KOPT-K1 (cell line): ENCODE data around the gene RAD18.

Experiments
- H3K27ac ChIP-seq: fragments of 200-600 bp; sonication (generic); 2 replicates; pipeline ENCODE4 v1.5.1; 2016; ENCODE audit warnings: antibody characterized with exemption, mild to moderate bottlenecking, low read depth, low read length; ENCODE audit not compliant: poor library complexity, severe bottlenecking
- H3K36me3 ChIP-seq: fragments of 200-600 bp; sonication (generic); 2 replicates; pipeline ENCODE4 v1.5.1; 2017; ENCODE audit warnings: antibody characterized with exemption, mild to moderate bottlenecking, low read length, moderate library complexity; ENCODE audit not compliant: insufficient read depth
- H3K9me3 ChIP-seq: fragments of 200-600 bp; sonication (generic); 2 replicates; pipeline ENCODE4 v1.5.1; 2017; ENCODE audit warnings: antibody characterized with exemption, low read length, mild to moderate bottlenecking; ENCODE audit not compliant: insufficient read depth, poor library complexity, severe bottlenecking

RAD18 gene

DNA sequence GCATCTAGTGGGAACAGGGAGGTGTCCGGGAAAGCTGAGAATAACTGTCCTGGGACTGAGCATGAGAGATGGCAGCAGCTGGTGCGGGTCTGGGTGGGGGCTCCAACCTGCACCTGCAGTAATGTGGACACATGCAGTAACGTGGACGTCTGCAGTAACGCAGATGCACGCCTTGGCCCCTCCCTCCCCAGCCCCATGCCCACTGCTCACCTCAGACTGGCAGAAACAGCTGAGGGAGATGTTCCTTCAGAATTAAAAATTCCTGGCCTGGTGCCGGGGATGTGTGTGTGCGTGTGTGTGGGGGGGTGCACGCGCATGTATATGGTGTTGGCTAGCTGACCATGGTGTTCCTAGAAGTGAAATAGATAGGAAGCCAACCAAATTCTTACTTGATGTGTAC, 107.2 kb downstream of the RAD18 start:
- H3K27ac ChIP-seq = no peak overlapping the region
- H3K36me3 ChIP-seq = peaks cover 31% of the 10 kb centered on the region
- no peaks in the 10 kb centered on the region for H3K9me3 ChIP-seq

- Histone ChIP-seq H3K9me3 (no peaks in the 10 kb centered on the region), H3K27ac (no peak overlapping the region), H3K36me3 (peaks cover 31% of the 10 kb centered on the region)
These were observed 108.6 kb downstream of the RAD18 start for GRCh38 chr3:8854656-8855055.

GRCh38 chr3:8853081-8853480, 110.2 kb downstream of the RAD18 start:
- Histone ChIP-seq H3K27ac (no peak overlapping the region), H3K9me3 (no peaks in the 10 kb centered on the region), H3K36me3 (peaks cover 31% of the 10 kb centered on the region)

DNA sequence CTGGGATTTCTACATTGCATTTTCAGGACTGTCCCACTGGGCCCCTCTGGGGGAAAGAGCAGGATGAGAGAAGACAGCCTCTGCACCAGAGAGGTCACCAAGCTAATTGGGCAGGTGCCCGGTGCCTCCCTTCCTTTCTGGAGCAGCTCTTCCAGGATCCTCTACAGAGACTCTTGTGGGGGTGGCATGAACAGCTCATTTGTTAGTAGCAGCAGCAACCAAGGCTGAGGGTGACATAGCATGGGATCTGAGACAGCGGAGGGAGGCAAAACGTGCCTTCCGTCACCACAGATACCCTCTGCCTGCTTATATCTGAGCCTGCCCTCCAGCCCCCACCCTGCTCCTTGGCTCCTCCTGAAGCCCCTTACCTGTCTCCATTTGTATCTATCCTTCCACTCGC, 110.8 kb downstream of the RAD18 start:
- Histone ChIP-seq H3K36me3 (peaks cover 30% of the 10 kb centered on the region), H3K9me3 (no peaks in the 10 kb centered on the region), H3K27ac (no peak overlapping the region)

- Histone ChIP-seq H3K27ac (no peak overlapping the region), H3K9me3 (no peaks in the 10 kb centered on the region), H3K36me3 (peaks cover 22% of the 10 kb centered on the region)
These were observed 111.6 kb downstream of the RAD18 start for GRCh38 chr3:8851703-8852102.

- H3K9me3 ChIP-seq = no peaks in the 10 kb centered on the region
- H3K36me3 ChIP-seq = peaks cover 3% of the 10 kb centered on the region; the same call in 1 of the 2 replicates
- no peak overlapping the region for H3K27ac ChIP-seq
These were observed 114.6 kb downstream of the RAD18 start for GRCh38 chr3:8848696-8849131.

GRCh38 chr3:8847317-8847716, 116.0 kb downstream of the RAD18 start:
- H3K36me3 ChIP-seq = peaks cover 3% of the 10 kb centered on the region; the same call in 1 of the 2 replicates

DNA sequence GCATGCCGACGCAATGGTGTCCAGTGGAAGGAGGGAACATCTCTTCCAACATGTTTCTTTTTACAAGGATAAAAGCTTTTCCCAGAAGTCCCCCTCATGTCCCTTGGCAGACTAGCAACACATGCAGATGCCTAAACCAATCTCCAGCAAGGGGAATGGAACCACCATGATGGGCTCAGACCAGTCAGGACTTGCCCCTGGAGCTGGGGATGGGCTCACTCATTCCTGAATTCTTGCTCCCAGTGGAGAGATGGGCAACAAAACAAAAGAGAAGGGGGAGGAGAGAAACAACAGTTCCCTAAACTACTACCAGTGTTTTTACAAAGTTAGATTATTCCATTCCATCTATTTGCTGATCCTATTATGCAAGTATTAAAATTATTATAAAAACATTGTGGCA, 117.1 kb downstream of the RAD18 start:
- Histone ChIP-seq H3K9me3 (no peaks in the 10 kb centered on the region), H3K27ac (no peak overlapping the region), H3K36me3 (peaks cover 3% of the 10 kb centered on the region; the same call in 1 of the 2 replicates)

More at GRCh38 chr3:8847317-8847716, 116.0 kb downstream of the RAD18 start:
- H3K9me3 ChIP-seq = no peaks in the 10 kb centered on the region
- no peak overlapping the region for H3K27ac ChIP-seq

GRCh38 chr3:8845641-8846040, 117.6 kb downstream of the RAD18 start:
- H3K9me3 ChIP-seq = no peaks in the 10 kb centered on the region
- no peak overlapping the region for H3K27ac ChIP-seq
- H3K36me3 ChIP-seq = peaks cover 3% of the 10 kb centered on the region; the same call in 1 of the 2 replicates

GRCh38 chr3:8843347-8843746, 119.9 kb downstream of the RAD18 start:
- Histone ChIP-seq H3K36me3 (peaks cover 16% of the 10 kb centered on the region), H3K9me3 (no peaks in the 10 kb centered on the region)

DNA sequence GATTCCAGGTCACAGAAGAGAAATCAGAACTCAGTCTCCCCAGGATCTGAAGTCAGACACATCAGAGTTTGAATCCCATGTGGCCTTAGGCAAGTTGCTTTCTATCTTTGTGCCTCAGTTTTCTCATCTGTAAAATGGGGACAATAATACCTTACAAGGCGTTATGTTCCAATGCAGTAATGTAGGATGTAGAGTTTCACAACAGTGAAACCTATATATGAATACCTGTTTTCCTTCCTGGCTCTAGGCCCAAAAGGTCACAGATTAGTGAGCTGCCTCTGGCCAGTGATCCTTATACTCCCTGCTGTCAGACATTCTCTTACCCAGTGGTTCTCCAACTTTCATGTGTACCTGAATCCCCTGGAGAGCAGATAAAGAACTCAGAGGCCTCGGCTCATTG, 121.0 kb downstream of the RAD18 start:
- no peaks in the 10 kb centered on the region for H3K9me3 ChIP-seq
- no peak overlapping the region for H3K27ac ChIP-seq
- peaks cover 17% of the 10 kb centered on the region for H3K36me3 ChIP-seq

More at GRCh38 chr3:8843347-8843746, 119.9 kb downstream of the RAD18 start:
- no peak overlapping the region for H3K27ac ChIP-seq

GRCh38 chr3:8841472-8841871, 121.8 kb downstream of the RAD18 start:
- H3K36me3 ChIP-seq = peaks cover 17% of the 10 kb centered on the region
- no peak overlapping the region for H3K27ac ChIP-seq
- no peaks in the 10 kb centered on the region for H3K9me3 ChIP-seq

GRCh38 chr3:8840556-8840955, 122.7 kb downstream of the RAD18 start:
- Histone ChIP-seq H3K9me3 (no peaks in the 10 kb centered on the region), H3K36me3 (peaks cover 14% of the 10 kb centered on the region), H3K27ac (no peak overlapping the region)

DNA sequence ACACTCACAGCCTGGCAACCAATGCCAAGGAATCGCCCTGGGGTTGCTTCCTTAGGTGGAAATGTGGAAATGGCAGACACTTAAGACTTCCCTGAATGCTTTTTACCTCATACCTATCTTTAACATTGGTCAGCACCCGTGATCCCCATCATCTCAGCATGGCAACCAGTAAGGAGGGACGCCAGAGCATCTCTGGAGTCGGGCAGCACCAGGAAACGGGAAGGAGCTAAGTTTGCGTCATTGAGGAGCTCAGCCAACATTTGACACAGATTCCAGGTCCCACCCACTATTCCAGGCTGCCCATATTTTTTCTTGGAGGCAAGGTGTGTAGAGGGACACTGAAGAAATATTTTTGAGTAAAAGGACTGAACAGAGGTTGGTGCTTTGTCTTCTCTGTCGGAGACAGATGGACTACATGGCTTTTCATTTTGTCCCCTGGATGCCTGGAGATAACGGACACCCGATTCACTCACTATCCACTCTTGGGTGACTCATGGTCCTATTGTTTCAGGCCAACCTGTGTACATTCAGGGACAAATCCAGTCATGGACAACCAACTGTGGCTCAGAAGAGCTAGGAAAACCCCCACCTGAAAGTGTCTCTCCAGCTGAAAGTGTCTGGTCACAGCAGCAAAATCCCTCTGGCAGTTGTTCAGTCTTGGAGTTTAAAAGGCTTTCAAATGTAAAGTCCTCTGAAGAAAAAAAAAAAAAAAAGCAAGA, 123.5 kb downstream of the RAD18 start:
- H3K27ac ChIP-seq = no peak overlapping the region
- H3K36me3 ChIP-seq = peaks cover 14% of the 10 kb centered on the region
- H3K9me3 ChIP-seq = no peaks in the 10 kb centered on the region

DNA sequence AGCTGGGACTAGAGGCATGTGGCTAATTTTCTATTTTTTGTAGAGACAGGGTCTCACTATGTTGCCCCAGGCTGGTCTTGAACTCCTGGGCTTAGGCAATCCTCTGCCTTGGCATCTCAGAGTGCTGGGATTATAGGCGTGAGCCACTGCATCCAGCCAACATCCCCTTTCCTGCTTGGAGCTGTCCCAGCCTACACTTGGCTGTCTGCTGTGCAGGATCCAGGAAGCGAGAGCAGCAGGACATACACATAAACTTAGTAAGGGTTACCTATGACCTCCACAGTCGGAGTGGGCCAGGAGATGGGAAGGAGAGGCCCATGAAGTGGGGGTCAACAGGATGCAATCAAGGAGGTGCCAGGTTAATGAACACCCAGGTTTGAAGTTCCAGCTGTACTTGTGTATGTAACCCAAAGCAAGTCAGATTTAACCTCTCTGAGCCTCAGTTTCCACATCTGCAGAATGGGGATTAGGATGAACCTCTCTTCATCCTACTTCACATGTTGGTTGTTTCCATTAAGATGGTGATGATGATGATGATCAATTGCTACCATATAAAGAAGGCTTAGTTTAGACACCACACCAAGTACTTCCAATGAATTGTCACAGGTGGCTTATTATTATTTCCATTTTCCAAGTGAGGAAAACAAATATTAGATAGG, 124.4 kb downstream of the RAD18 start:
- Histone ChIP-seq H3K9me3 (no peaks in the 10 kb centered on the region), H3K27ac (no peak overlapping the region), H3K36me3 (peaks cover 14% of the 10 kb centered on the region)

DNA sequence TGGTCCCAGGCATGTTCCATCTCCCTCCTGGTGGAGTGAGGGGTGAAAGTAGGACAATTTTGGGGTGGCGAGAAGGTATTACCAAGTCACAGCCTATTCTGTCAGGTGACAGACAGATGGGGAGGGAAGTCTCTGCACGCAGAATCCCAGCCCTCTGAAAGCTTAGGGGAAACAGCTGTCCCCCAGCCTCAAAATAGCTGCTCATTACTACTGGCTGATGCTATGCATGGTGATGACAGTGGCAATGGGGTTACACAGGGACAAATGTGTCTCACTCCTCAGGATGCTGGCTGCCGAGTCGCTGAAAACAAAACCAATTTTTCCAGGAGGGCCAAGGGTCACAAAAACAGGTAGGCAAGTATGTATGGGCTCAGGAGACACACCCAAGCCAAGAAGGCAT, 125.0 kb downstream of the RAD18 start:
- no peak overlapping the region for H3K27ac ChIP-seq
- H3K9me3 ChIP-seq = no peaks in the 10 kb centered on the region
- peaks cover 14% of the 10 kb centered on the region for H3K36me3 ChIP-seq
